GM21717 (cell line): Measurements from ENCODE around the gene PCDH1.
"Not testable (repeated sequence)": the region's sequence is repeated elsewhere in the genome, so short reads cannot be mapped to it uniquely, and the experiment has no call there.

Experiments
- ATAC-seq: cut with Tn5 transposase; IDR thresholded peaks from one replicate; pipeline ENCODE4 v1.9.1; 2021; ENCODE audit warnings: mild to moderate bottlenecking, moderate library complexity; ENCODE audit not compliant: unreplicated experiment

Gene PCDH1

DNA sequence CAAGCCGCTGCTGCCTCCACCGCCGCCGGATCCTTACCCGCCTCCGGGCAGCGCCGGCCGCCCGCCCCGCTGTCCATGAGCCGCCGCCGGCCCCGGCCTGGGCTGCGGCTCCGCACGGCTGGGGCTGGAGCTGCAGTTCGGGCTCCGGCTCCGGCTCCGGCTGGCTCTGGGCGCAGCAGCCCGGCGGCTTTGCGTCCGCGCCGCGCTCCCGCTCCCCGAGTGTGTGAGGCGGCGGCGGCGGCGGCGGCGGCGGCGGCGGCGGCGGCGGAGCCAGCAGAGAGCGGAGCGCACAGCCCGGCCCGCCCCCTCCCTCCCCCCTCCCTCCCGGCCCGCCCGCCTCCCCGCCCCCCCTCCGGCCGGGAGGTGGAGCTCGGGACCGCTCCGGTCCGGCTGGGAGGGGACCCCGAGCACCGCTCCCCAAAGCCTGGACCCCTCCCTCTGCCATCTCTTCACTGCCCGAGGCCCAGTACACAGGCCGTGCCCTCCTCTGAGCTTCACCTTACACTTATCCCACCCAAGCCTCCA is at the start of gene PCDH1:
PCDH1 (minus strand) TSS at position 225 of the 525 bp plus-strand sequence; CDS start at position 77, 148 bp downstream.
- no peak for ATAC-seq

GRCh38 chr5:141926434-141926833 is 48.2 kb upstream of the PCDH1 start:
- ATAC-seq, result no peak

- peak; percentile 99 for ATAC-seq
These were observed 45.5 kb upstream of the PCDH1 start, which contains the start of gene DELE1 for GRCh38 chr5:141923448-141924313. Gene DELE1 (plus strand): TSS chr5:141923871. CDS start chr5:141923942, 71 bp downstream.

- not testable (repeated sequence) for ATAC-seq
These were observed 44.7 kb upstream of the PCDH1 start for GRCh38 chr5:141922827-141923447.

- no peak for ATAC-seq
These were observed 42.6 kb upstream of the PCDH1 start for GRCh38 chr5:141920771-141921170.

DNA sequence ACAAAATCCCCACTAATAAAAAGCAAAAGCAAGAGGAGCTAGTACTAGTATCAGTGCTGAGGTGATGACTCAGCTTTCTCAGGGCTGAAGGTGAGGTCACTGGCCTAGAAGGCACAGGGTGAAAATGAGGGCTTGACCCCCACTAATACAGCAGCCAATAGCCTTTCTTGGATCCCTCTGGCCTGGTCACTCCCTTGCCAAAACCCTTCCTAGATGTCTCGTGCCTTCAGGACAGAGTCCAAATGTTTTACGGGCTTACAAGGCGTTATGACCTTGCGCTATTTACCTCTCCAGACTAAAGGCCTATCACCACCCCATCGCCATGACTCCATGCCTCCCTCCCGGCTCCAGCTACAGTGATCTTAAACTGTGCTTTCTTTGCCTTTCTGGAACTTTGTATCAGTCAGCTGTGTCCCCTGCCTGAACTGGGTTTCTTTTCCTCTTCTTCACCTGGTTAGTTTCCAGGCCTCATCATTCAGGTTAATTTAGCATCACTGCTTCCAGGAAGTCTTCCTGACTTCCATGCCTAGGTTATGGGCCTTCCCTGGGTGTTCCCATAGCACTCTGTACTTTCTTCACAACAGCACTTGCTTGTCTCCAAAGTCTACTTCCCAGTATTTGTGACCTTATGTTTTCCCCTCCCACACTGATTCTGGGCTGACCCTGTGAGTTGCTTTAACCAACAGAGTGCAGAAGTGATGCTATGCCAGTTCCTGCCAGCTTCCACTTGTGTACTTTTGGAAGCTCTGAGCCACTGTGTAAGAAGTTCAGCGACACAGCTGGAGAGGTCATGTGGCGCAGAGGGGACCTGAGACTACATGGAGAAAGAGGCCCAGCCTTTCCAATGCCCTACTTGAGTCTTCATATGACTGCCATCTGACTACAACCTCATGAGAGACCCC is 41.3 kb upstream of the PCDH1 start:
- no peak for ATAC-seq

DNA sequence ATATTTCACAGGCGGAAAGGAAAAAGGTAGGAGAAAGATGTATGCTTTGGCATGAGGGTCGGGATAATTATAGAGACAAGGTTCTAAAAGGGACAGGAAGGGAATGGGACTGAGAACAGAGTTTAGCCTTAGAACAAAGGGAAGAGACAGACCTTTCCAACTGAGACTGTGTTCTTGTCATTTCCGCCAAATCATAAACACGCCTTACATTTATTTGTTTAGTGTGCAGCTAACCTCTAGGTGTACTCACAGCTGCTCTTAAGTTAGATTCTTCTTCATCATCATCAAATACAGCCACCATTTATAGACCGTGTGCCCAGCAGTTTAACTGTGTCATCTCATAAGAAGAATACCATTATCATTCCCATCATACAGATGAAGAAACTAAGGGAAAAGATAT is 39.5 kb upstream of the PCDH1 start:
- no peak for ATAC-seq

GRCh38 chr5:141916522-141916921 is 38.3 kb upstream of the PCDH1 start:
- no peak for ATAC-seq

GRCh38 chr5:141915881-141916336 is 37.7 kb upstream of the PCDH1 start:
- ATAC-seq, result no peak

DNA sequence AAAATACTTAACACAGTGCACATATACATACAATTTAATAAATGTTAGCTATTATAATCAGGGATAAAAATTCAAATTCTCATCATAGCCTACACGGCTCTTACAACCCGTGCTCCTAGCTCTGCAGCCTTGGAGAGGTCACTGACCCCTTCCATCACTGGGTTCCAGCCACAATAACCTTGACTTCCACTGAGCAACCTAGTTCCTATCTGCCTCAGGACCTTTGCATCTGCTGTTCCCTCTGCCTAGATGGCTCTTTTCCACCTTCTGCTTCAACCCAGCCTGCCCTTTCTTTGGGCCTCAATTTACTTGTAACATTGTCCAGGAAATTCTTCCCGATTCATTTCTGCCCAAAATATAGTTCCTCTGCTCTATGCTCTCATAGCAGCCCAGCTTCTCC is 36.6 kb upstream of the PCDH1 start:
- ATAC-seq, result no peak

GRCh38 chr5:141914199-141914743 is 36.1 kb upstream of the PCDH1 start:
- ATAC-seq, result no peak

GRCh38 chr5:141913560-141914198 is 35.5 kb upstream of the PCDH1 start:
- ATAC-seq, result no peak

DNA sequence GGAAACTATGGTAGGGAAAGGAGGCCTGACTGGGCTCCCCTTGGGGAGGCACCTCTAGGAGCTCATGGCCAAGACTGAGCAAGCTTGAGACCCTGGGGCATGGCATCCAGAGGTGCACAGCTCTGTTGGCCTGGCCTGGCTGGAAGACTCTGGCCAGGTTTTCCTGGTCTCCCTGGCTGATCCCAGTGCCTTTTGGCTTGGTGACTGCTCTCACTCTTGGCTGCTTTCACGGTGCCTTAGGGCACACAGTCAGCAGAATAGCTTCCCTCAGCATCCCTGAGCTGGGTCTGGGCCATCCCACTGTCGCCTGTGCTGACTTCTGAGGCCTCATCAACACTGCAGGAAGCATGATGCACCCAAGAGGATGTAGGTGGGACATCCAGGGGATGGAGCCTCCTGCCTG is 32.1 kb upstream of the PCDH1 start:
- no peak for ATAC-seq

DNA sequence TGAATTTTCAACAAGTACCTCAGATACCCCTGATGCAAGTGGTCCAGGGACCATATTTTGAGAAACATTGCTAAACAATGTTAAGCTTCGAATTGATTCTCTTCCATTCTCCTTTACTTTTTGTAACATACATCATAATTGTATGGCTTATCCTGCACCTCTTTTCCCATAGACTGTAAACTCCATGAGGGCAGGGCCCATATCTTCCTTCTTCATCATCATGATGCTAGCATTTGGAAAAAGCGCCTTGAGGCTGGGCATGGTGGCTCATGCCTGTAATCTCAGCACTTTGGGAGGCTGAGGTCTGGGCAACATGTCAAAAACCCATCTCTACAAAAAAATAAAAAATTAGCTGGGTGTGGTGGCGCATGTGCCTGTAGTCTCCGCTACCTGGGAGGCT is 31.0 kb upstream of the PCDH1 start:
- no peak for ATAC-seq

GRCh38 chr5:141908796-141909195 is 30.6 kb upstream of the PCDH1 start:
- no peak for ATAC-seq

DNA sequence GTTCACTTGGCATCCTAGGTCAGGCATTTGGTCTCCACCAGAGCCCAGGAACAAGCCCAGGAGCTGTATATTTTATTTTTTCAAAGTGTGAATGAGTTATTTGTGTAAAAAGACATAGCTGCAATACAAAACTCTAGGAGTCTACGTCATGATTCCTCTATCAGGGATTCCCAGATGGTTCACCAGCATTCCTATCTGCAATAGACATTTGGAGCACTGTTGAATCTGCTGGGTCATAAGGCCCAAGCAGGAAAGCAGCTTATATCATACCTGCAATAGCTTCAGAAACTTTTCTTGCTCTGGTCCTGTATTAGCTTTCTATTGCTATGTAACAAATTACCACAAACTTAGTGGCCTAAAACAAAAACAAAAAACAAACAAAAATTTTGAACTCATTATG is 28.8 kb upstream of the PCDH1 start:
- no peak for ATAC-seq

DNA sequence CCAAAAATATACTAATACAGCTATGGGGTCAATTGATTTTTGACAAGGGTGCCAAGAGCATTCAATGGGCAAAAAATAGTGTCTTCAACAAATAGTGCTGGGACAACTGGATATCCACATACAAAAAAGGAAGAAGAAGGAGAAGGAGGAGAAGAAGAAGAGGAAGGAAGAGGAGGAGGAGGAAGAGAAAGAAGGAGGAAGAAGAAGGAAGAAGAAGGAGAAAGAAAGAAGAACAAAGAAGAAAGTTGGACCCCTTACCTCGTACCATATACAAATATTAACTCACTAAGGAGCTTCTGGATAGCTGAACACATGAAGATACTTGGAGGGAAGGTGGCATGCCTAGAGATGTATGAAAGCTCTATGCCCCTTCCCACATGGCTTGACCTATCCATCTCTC is 28.3 kb upstream of the PCDH1 start:
- ATAC-seq, result no peak

- ATAC-seq, result no peak
These were observed 26.3 kb upstream of the PCDH1 start for GRCh38 chr5:141904551-141904950.

GRCh38 chr5:141903261-141903660 is 25.1 kb upstream of the PCDH1 start:
- ATAC-seq, result no peak
